HFFc6 (cell line): ENCODE results near the gene CACNA1D. TPM values are rescaled to one million over a fixed set of nuclear protein-coding genes. Genes with fewer than 3 reads are reported as not detected.

Experiments used
- DNase-seq: peaks from one replicate; pipeline ENCODE4 v3.0.0-alpha.2; 2018
- H3K27ac Mint-ChIP-seq: 2 replicates; pipeline ENCODE4 v1.8.0; 2020; ENCODE audit warnings: mild to moderate bottlenecking, mixed read lengths
- H3K27me3 Mint-ChIP-seq: 2 replicates; pipeline ENCODE4 v1.8.0; 2021; ENCODE audit warnings: mild to moderate bottlenecking, moderate library complexity, mixed read lengths; ENCODE audit not compliant: insufficient read depth
- H3K36me3 Mint-ChIP-seq: 2 replicates; pipeline ENCODE4 v1.8.0; 2021; ENCODE audit warnings: low read depth, mixed read lengths
- H3K4me1 Mint-ChIP-seq: 2 replicates; pipeline ENCODE4 v1.8.0; 2020; ENCODE audit warnings: low read depth, mixed read lengths
- H3K4me3 Mint-ChIP-seq: 2 replicates; pipeline ENCODE4 v1.8.0; 2020; ENCODE audit warnings: mild to moderate bottlenecking, moderate library complexity, mixed read lengths
- H3K9me3 Mint-ChIP-seq: 2 replicates; pipeline ENCODE4 v1.8.0; 2020; ENCODE audit warnings: mild to moderate bottlenecking, mixed read lengths
- CTCF ChIP-seq: fragments of 200-600 bp; sonication (generic); IDR thresholded peaks from 2 replicates; pipeline ENCODE4 v1.5.0; 2021; ENCODE audit warnings: antibody characterized with exemption, mild to moderate bottlenecking
- total RNA-seq, 6 experiments: library from RNA; stranded (reverse); fragmentation: NEBNext Ultra II Directional; extraction: Animal tissue kit (Norgen Biotek cat#: 25700); gene quantifications; 2 replicates in 1 of 6; 3 replicates in 5 of 6; pipeline ENCODE4 v1.2.3, GENCODE V29; 2021

The CACNA1D gene
- total RNA-seq, 6 experiments from 2014 or later, result 0.09 TPM; not detected in 5

- no peaks in the 10 kb centered on the region for H3K4me1 Mint-ChIP-seq
Observed at GRCh38 chr3:53822331-53822741, 327.9 kb downstream of the CACNA1D start.

GRCh38 chr3:53823026-53823955 lies 328.9 kb downstream of the CACNA1D start:
- H3K36me3 Mint-ChIP-seq, result no peaks in the 10 kb centered on the region
- no peaks in the 10 kb centered on the region for H3K9me3 Mint-ChIP-seq

More at GRCh38 chr3:53822331-53822741, 327.9 kb downstream of the CACNA1D start:
- Mint-ChIP-seq H3K27me3 (peaks cover 12% of the 10 kb centered on the region), H3K36me3 (no peaks in the 10 kb centered on the region), H3K9me3 (no peaks in the 10 kb centered on the region), H3K4me3 (no peak overlapping the region), H3K27ac (no peak overlapping the region)
- DNase-seq, result no peak
- TF ChIP-seq CTCF, result no peak

GRCh38 chr3:53823956-53824657 lies 329.7 kb downstream of the CACNA1D start:
- no peak for TF ChIP-seq CTCF
- Mint-ChIP-seq H3K27ac (no peak overlapping the region), H3K4me3 (no peak overlapping the region), H3K27me3 (peaks cover 12% of the 10 kb centered on the region), H3K36me3 (no peaks in the 10 kb centered on the region), H3K9me3 (no peaks in the 10 kb centered on the region), H3K4me1 (no peaks in the 10 kb centered on the region)
- DNase-seq, result no peak

More at GRCh38 chr3:53823026-53823955, 328.9 kb downstream of the CACNA1D start:
- H3K4me3 Mint-ChIP-seq, result no peak overlapping the region
- no peak for DNase-seq
- no peaks in the 10 kb centered on the region for H3K4me1 Mint-ChIP-seq
- H3K27me3 Mint-ChIP-seq, result peaks cover 12% of the 10 kb centered on the region
- no peak overlapping the region for H3K27ac Mint-ChIP-seq
- no peak for TF ChIP-seq CTCF

GRCh38 chr3:53824795-53825194 lies 330.4 kb downstream of the CACNA1D start:
- Mint-ChIP-seq H3K36me3 (no peaks in the 10 kb centered on the region), H3K27ac (no peak overlapping the region), H3K27me3 (peaks cover 18% of the 10 kb centered on the region), H3K4me3 (no peak overlapping the region), H3K9me3 (no peaks in the 10 kb centered on the region), H3K4me1 (no peaks in the 10 kb centered on the region)
- no peak for TF ChIP-seq CTCF
- DNase-seq, result no peak

- no peak overlapping the region for H3K4me3 Mint-ChIP-seq
- H3K9me3 Mint-ChIP-seq, result no peaks in the 10 kb centered on the region
- DNase-seq, result no peak
- no peaks in the 10 kb centered on the region for H3K4me1 Mint-ChIP-seq
- H3K27ac Mint-ChIP-seq, result no peak overlapping the region
- H3K36me3 Mint-ChIP-seq, result no peaks in the 10 kb centered on the region
- peaks cover 11% of the 10 kb centered on the region for H3K27me3 Mint-ChIP-seq
- no peak for TF ChIP-seq CTCF
Observed at GRCh38 chr3:53826048-53826447, 331.6 kb downstream of the CACNA1D start.
